H9 (cell line): ENCODE data around the gene KIZ. TPM values are rescaled to one million over a fixed set of nuclear protein-coding genes. Genes with fewer than 3 reads are reported as not detected.
A peak's percentile ranks its signal among the peaks of the same experiment; 100 is the strongest.

Source experiments
- DNase-seq: peaks from one replicate; pipeline ENCODE4 v3.0.0-alpha.2; 2017
- H2AFZ ChIP-seq: one replicate; pipeline ENCODE4 v1.6.1; 2013; ENCODE audit warnings: mild to moderate bottlenecking, low read length, control low read depth, moderate library complexity
- H2AK5ac ChIP-seq: 2 replicates; pipeline ENCODE4 v1.6.1; 2013; ENCODE audit warnings: low read length, control low read depth, mixed read lengths; ENCODE audit not compliant: insufficient read length
- H2BK120ac ChIP-seq: one replicate; pipeline ENCODE4 v1.6.1; 2013; ENCODE audit warnings: low read depth, mild to moderate bottlenecking, low read length, control low read depth, inconsistent platforms; ENCODE audit not compliant: poor library complexity, severe bottlenecking
- H2BK12ac ChIP-seq: 2 replicates; pipeline ENCODE4 v1.6.1; 2013; ENCODE audit warnings: low read length, control low read depth, mixed read lengths, low read depth; ENCODE audit not compliant: insufficient read length
- H2BK15ac ChIP-seq: 2 replicates; pipeline ENCODE4 v1.6.1; 2013; ENCODE audit warnings: low read depth, low read length, control low read depth
- H2BK20ac ChIP-seq: one replicate; pipeline ENCODE4 v1.6.1; 2013; ENCODE audit warnings: low read depth, mild to moderate bottlenecking, low read length, control low read depth, inconsistent platforms; ENCODE audit not compliant: poor library complexity, severe bottlenecking
- H2BK5ac ChIP-seq: 2 replicates; pipeline ENCODE4 v1.6.1; 2013; ENCODE audit warnings: low read length, control low read depth, mixed read lengths; ENCODE audit not compliant: insufficient read length
- H3K14ac ChIP-seq: 2 replicates; pipeline ENCODE4 v1.6.1; 2013; ENCODE audit warnings: low read length, control low read depth; ENCODE audit not compliant: insufficient read depth
- H3K18ac ChIP-seq: 2 replicates; pipeline ENCODE4 v1.6.1; 2013; ENCODE audit warnings: low read depth, mild to moderate bottlenecking, mixed read lengths, low read length, control low read depth; ENCODE audit not compliant: insufficient read length
- H3K23ac ChIP-seq: 2 replicates; pipeline ENCODE4 v1.6.1; 2013; ENCODE audit warnings: low read length, control low read depth, mixed read lengths, low read depth; ENCODE audit not compliant: insufficient read length
- H3K23me2 ChIP-seq: 2 replicates; pipeline ENCODE4 v1.6.1; 2013; ENCODE audit warnings: low read depth, mild to moderate bottlenecking, mixed read lengths, low read length, control low read depth; ENCODE audit not compliant: insufficient read length, poor library complexity, severe bottlenecking
- H3K27ac ChIP-seq: 2 replicates; pipeline ENCODE4 v1.5.1; 2013; ENCODE audit warnings: low read length, control low read depth, mixed read lengths, low read depth; ENCODE audit not compliant: insufficient read length
- H3K27me3 ChIP-seq: 2 replicates; pipeline ENCODE4 v1.6.1; 2013; ENCODE audit warnings: low read length, control low read depth, inconsistent platforms; ENCODE audit not compliant: insufficient read depth
- H3K4ac ChIP-seq: 2 replicates; pipeline ENCODE4 v1.6.1; 2013; ENCODE audit warnings: low read depth, mild to moderate bottlenecking, control low read depth, inconsistent platforms, low read length, moderate library complexity
- H3K4me1 ChIP-seq: 2 replicates; pipeline ENCODE4 v1.6.1; 2013; ENCODE audit warnings: low read length, control low read depth, inconsistent platforms; ENCODE audit not compliant: insufficient read depth
- H3K4me2 ChIP-seq: 2 replicates; pipeline ENCODE4 v1.6.1; 2013; ENCODE audit warnings: low read length, control low read depth, mixed read lengths; ENCODE audit not compliant: insufficient read length, insufficient read depth
- H3K56ac ChIP-seq: 2 replicates; pipeline ENCODE4 v1.6.1; 2013; ENCODE audit warnings: low read depth, mild to moderate bottlenecking, mixed read lengths, low read length, control low read depth; ENCODE audit not compliant: insufficient read length
- H3K79me1 ChIP-seq: 2 replicates; pipeline ENCODE4 v1.6.1; 2013; ENCODE audit warnings: low read depth, mild to moderate bottlenecking, moderate library complexity, low read length, control low read depth, inconsistent platforms; ENCODE audit not compliant: insufficient read depth, poor library complexity, severe bottlenecking
- H3K79me2 ChIP-seq: 2 replicates; pipeline ENCODE4 v1.6.1; 2013; ENCODE audit warnings: low read length, control low read depth, inconsistent platforms; ENCODE audit not compliant: insufficient read depth
- H3K9ac ChIP-seq: 2 replicates; pipeline ENCODE4 v1.6.1; 2013; ENCODE audit warnings: low read length, control low read depth, mixed read lengths; ENCODE audit not compliant: insufficient read length; ENCODE audit errors: extremely low read depth
- H3K9me3 ChIP-seq: one replicate; pipeline ENCODE4 v1.6.1; 2013; ENCODE audit warnings: low read depth, low read length, inconsistent platforms; ENCODE audit not compliant: control insufficient read depth
- H3T11ph ChIP-seq: one replicate; pipeline ENCODE4 v1.6.1; 2013; ENCODE audit warnings: mild to moderate bottlenecking, low read length, control low read depth, inconsistent platforms
- H4K20me1 ChIP-seq: one replicate; pipeline ENCODE4 v1.6.1; 2013; ENCODE audit not compliant: control insufficient read depth, insufficient read length, insufficient read depth
- H4K5ac ChIP-seq: 2 replicates; pipeline ENCODE4 v1.6.1; 2013; ENCODE audit warnings: low read depth, mild to moderate bottlenecking, mixed read lengths, low read length, control low read depth; ENCODE audit not compliant: insufficient read length
- H4K8ac ChIP-seq: replicated peaks from 2 replicates; pipeline ENCODE4 v1.6.1; 2013; ENCODE audit warnings: low read length, control low read depth, mixed read lengths, low read depth; ENCODE audit not compliant: insufficient read length
- H4K91ac ChIP-seq: 2 replicates; pipeline ENCODE4 v1.6.1; 2013; ENCODE audit warnings: low read depth, mild to moderate bottlenecking, moderate library complexity, mixed read lengths, low read length, control low read depth; ENCODE audit not compliant: insufficient read length
- H3K27ac Mint-ChIP-seq, 3 experiments: 2 replicates in 2 of 3; 3 replicates in 1 of 3; pipeline ENCODE4 v1.8.0; 2020 to 2021; ENCODE audit warnings: mixed read lengths in 3 of 3, mild to moderate bottlenecking in 1 of 3, moderate library complexity in 1 of 3
- H3K27me3 Mint-ChIP-seq: 2 replicates; pipeline ENCODE4 v1.8.0; 2021; ENCODE audit warnings: low read depth, mild to moderate bottlenecking, moderate library complexity, mixed read lengths
- H3K36me3 Mint-ChIP-seq, 3 experiments: 2 replicates in 2 of 3; 3 replicates in 1 of 3; pipeline ENCODE4 v1.8.0; 2020 to 2021; ENCODE audit warnings: low read depth in 3 of 3, mixed read lengths in 3 of 3; ENCODE audit not compliant: insufficient read depth in 1 of 3
- H3K4me1 Mint-ChIP-seq, 2 experiments: 2 replicates each; pipeline ENCODE4 v1.8.0; 2020; ENCODE audit warnings: mixed read lengths in 2 of 2
- H3K4me3 Mint-ChIP-seq, 2 experiments: 2 replicates in 1 of 2; 3 replicates in 1 of 2; pipeline ENCODE4 v1.8.0; 2020 to 2021; ENCODE audit warnings: mild to moderate bottlenecking in 2 of 2, mixed read lengths in 2 of 2, moderate library complexity in 1 of 2
- H3K9me3 Mint-ChIP-seq, 2 experiments: 2 replicates in 1 of 2; 3 replicates in 1 of 2; pipeline ENCODE4 v1.8.0; 2020; ENCODE audit warnings: mild to moderate bottlenecking in 2 of 2, mixed read lengths in 2 of 2, moderate library complexity in 1 of 2
- CTCF ChIP-seq: fragments of 200-600 bp; sonication (generic); conservative IDR thresholded peaks from 3 replicates; pipeline ENCODE4 v1.8.0; 2021; ENCODE audit warnings: antibody characterized with exemption, mild to moderate bottlenecking
- WGBS: extraction: QIAGEN DNeasy Blood & Tissue Kit; methylation state at CpG from one replicate; pipeline ENCODE4 v1.1.7; 2013; ENCODE audit warnings: missing lambda C conversion rate, low lambda C conversion rate, mixed read lengths; ENCODE audit not compliant: insufficient read length; ENCODE audit errors: extremely low coverage; 5-methylcytosine and 5-hydroxymethylcytosine counted together
- total RNA-seq: library from RNA; stranded (reverse); gene quantifications from 2 replicates; pipeline ENCODE4 v1.2.1, GENCODE V29; 2021

Gene KIZ
- total RNA-seq, 1 experiment from 2014 or later, result 29.3 TPM

- no peak overlapping the region for H2BK12ac ChIP-seq
- no peak overlapping the region for H3K4ac ChIP-seq
- Mint-ChIP-seq H3K9me3 (no peaks in the 10 kb centered on the region), H3K27me3 (no peaks in the 10 kb centered on the region), H3K27ac (0 out of 7 replicates have a peak overlapping the region, but pooled peaks of 1 of the 3 experiments have one; percentile 39), H3K36me3 (peaks cover 1 to 46% (median 26%) of the 10 kb centered on the region in 3 experiments), H3K4me3 (no peak overlapping the region), H3K4me1 (peaks cover 21 to 42% of the 10 kb centered on the region in 2 experiments)
- H3K18ac ChIP-seq, result no peak overlapping the region
- no peak overlapping the region for H3K56ac ChIP-seq
- no peak overlapping the region for H3K14ac ChIP-seq
- H3K79me1 ChIP-seq, result no peaks in the 10 kb centered on the region
- H2BK20ac ChIP-seq, result no peak overlapping the region
- H3T11ph ChIP-seq, result no peak overlapping the region
- H3K27ac ChIP-seq, result no peak overlapping the region
- H3K23ac ChIP-seq, result no peak overlapping the region
- H4K8ac ChIP-seq, result no peak overlapping the region
- no peaks in the 10 kb centered on the region for H3K23me2 ChIP-seq
- H2AFZ ChIP-seq, result no peak overlapping the region
- H3K4me2 ChIP-seq, result no peak overlapping the region
- no peak overlapping the region for H3K9ac ChIP-seq
- no peak overlapping the region for H2BK5ac ChIP-seq
- no peak overlapping the region for H2BK15ac ChIP-seq
- peaks cover 8% of the 10 kb centered on the region; the same call in 1 of the 2 replicates for H3K4me1 ChIP-seq
- H2AK5ac ChIP-seq, result no peak overlapping the region
- H3K27me3 ChIP-seq, result no peaks in the 10 kb centered on the region
- no peak for TF ChIP-seq CTCF
- H3K79me2 ChIP-seq, result 0 out of 2 replicates have a peak, but pooled peaks cover 2% of the 10 kb centered on the region
- no peak overlapping the region for H2BK120ac ChIP-seq
- H3K9me3 ChIP-seq, result no peaks in the 10 kb centered on the region
- no CpG with 5 or more reads among the region's 16 CpGs for WGBS
- no peak overlapping the region for H4K91ac ChIP-seq
- H4K5ac ChIP-seq, result no peak overlapping the region
- DNase-seq, result no peak
- no peaks in the 10 kb centered on the region for H4K20me1 ChIP-seq
These were observed 8.2 kb downstream of the KIZ start for GRCh38 chr20:21133917-21134622.
